Retina (tissue), 1 donor: ENCODE data around the gene LMX1B.
"Not testable (repeated sequence)": the region's sequence is repeated elsewhere in the genome, so short reads cannot be mapped to it uniquely, and the experiment has no call there.

Source experiments
- DNase-seq: peaks from one replicate; pipeline ENCODE4 v3.0.0-alpha.2; 2016

Gene LMX1B

GRCh38 chr9:126721564-126721981, 107.8 kb downstream of the LMX1B start:
- DNase-seq = no peak

- DNase-seq = peak; percentile 42
These were observed 108.7 kb downstream of the LMX1B start for GRCh38 chr9:126722252-126722921.

GRCh38 chr9:126722922-126723806, 109.4 kb downstream of the LMX1B start:
- no peak for DNase-seq

GRCh38 chr9:126723807-126724172, 110.1 kb downstream of the LMX1B start:
- peak; percentile 77 for DNase-seq

GRCh38 chr9:126724226-126724625, 110.5 kb downstream of the LMX1B start:
- peak; percentile 30 for DNase-seq

- not testable (repeated sequence) for DNase-seq
These were observed 111.8 kb downstream of the LMX1B start for GRCh38 chr9:126725485-126725884.

- not testable (repeated sequence) for DNase-seq
These were observed 114.5 kb downstream of the LMX1B start for GRCh38 chr9:126728210-126728609.

GRCh38 chr9:126730592-126730991, 116.9 kb downstream of the LMX1B start:
- not testable (repeated sequence) for DNase-seq

GRCh38 chr9:126733005-126733404, 119.3 kb downstream of the LMX1B start:
- DNase-seq = no peak

GRCh38 chr9:126734877-126735276, 121.1 kb downstream of the LMX1B start:
- DNase-seq = no peak

- no peak for DNase-seq
These were observed 121.8 kb downstream of the LMX1B start for GRCh38 chr9:126735482-126735881.

GRCh38 chr9:126738553-126738952, 124.8 kb downstream of the LMX1B start:
- no peak for DNase-seq

GRCh38 chr9:126743041-126743440, 129.3 kb downstream of the LMX1B start:
- no peak for DNase-seq

GRCh38 chr9:126745574-126746411, 132.1 kb downstream of the LMX1B start:
- DNase-seq = no peak
